ENCODE results near the gene NECTIN3. TPM values are rescaled to one million over a fixed set of nuclear protein-coding genes. Genes with fewer than 3 reads are reported as not detected.

NECTIN3 gene
- total RNA-seq, 1 donor from 2014 or later: 44.8 TPM

- DNase-seq (ENCODE audit: low read depth in 2 of 2): no peak
Observed at GRCh38 chr3:111200027-111200426, 128.4 kb downstream of the NECTIN3 start.

DNA sequence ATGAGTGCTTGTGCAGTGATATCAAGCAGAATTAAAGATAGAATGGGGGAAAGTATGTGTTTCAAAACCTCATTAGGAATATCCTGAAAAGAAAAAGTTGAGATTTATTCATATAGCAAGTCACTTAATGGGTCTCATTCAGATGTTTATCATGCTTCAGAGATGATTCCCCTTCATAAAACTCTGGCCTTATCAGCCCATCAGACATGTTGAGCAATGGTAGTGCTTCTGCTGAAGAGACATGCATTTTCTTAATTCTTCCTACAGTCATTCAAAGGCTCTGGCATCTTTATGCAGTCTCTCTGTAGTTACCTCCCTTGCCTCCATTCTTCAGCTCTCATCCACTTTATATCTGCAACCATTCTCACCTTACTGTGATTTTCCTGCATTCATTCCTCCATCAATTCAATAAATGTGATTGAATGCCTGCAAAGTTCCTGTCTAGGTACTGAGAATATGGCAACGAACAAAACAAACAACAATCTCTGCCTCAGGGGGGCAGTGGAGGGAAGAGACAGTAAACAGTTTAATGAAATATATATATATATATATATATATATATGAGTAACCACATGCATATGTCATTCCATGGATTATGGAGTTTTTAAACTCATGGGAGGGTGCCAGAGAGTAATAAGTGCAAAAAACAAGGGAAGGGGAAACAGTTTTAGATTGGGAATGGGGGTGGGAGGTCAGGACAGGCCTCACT is 138.5 kb downstream of the NECTIN3 start:
- no peak for DNase-seq (ENCODE audit: low read depth in 2 of 2)

DNA sequence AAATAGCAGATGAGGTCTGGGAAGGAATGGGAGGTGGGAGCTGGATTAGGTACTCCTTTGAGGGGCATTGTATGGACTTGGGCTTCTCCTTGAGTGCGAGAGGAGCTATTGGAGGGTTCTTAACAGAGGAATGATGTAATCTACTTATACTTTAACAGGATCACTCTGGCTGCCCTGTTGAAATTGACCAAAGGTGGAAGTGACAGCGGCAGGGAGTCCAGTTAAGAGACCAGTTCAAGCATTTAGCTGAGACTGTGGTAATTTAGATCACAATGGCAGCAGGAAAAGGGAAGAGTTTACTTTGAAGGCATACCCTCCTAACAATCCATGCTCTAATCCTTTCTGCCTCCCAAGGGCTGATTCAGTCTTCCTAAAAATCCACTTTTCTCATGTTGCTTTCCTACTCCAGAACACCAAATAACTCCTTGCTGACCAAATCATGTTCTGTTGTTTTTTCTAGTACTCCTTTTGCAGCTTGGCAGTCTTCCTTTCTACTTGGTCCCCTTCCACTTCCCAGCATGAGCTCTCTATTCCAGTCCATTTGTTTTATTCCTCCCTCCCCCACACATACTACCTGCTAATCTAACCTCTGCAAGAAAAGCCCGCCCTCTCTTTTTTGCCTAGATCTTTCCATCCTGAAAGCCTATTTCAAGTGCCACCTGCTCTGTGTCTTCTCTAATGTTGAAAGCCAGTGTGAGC is 139.4 kb downstream of the NECTIN3 start:
- DNase-seq (ENCODE audit: low read depth in 2 of 2): no peak

DNA sequence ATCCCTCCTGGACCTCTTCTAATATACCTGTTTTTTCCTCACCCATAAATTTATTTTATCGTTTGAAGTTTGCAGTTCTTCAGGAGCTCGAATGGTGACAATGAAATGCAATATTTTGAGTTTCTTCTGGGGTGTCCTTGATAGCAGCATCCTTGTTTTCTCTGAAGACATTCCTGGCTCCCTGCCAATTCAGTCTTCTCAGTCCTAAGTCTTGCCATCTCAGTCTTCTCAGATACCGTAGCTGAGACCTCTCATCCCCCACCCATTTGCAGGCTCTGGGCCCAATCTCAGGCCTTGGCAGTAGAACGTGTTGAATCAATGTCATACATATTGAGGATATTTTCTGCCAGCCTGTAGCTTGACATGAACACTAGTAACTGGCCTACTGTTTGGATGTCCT is 140.9 kb downstream of the NECTIN3 start:
- no peak for DNase-seq (ENCODE audit: low read depth in 2 of 2)

DNA sequence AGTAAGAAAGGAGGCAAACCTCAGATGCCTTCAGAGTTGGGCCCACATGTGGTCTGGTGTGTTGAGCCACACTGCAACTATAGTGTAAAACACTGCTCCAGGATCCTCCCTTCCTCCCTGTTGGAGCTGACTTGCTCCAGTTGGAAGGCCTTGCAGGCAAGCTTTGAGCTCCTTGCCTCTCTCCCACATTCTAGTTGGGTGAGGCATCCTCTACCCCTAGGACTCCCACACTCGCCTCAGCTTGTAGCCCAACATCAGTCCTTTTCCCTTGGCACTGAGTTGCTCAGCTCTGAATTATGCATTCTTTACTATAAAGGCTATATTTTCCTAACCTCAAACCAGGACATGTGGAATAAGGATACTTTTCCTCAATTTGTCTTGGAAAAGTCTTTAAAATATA is 143.9 kb downstream of the NECTIN3 start:
- no peak for DNase-seq (ENCODE audit: low read depth in 2 of 2)

GRCh38 chr3:111218615-111219014 is 147.0 kb downstream of the NECTIN3 start:
- DNase-seq (ENCODE audit: low read depth in 2 of 2): no peak

DNA sequence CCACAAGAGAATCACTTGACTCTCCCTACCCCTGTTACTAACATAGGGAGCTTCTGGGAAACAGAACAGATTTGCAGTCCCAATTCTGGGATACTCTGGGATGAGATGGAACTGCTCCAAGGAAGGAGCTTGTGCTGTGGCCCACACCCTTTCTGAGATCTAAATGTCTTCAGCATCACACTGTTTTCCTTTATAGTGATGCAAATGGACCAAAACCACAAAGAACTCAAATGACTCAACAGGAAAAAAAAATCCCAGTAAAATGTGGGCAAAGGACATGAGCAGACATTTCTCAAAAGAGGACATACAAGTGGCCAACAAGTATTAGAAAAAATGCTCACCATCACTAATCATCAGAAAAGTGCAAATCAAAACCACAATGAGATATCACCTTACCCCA is 155.6 kb downstream of the NECTIN3 start:
- no peak for DNase-seq (ENCODE audit: low read depth in 2 of 2)

- no peak for DNase-seq (ENCODE audit: low read depth in 2 of 2)
Observed at GRCh38 chr3:111229301-111229700, 157.7 kb downstream of the NECTIN3 start.

DNA sequence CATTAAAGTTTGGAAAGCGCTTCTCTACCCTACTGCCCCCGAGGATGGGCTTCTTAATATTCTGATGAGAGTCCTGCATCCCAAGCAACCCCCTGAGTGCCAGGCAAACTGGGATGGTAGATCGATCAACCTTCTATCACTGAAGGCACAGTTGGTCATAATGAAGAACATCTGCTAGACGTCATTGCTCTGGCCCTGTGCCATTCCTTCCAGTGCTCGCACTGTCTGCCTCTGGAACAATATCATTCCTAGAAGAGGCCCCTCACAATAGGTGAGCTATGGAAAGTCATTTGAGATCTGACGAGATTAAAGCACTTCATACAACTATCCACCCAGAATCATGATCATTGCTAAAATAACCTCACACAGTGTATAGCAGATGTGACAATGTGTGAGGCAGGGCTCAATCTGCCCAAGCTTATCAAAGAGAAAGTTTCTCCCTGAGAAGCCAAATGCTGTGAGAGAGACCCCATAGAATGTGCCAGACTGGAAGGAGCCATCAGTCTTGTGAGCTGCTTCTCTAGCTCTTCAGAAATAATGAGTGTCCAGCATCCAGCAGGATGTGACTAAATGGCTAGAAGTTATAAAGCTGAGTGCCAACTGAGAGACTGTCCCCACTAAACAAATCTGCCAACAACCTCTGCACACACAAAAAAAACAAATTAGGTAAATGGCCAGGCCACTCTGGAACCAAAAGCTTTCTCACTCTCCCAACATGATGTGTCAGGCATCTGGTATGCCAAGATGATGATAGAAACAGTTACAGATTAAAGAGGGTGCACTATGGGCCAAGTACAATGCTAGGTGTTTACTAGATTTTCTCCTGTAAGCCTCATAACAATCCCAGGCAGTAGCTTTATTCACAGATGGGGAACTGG is 165.5 kb downstream of the NECTIN3 start:
- no peak for DNase-seq (ENCODE audit: low read depth in 2 of 2)

- DNase-seq (ENCODE audit: low read depth in 2 of 2): no peak
Observed at GRCh38 chr3:111237946-111238345, 166.3 kb downstream of the NECTIN3 start.

DNA sequence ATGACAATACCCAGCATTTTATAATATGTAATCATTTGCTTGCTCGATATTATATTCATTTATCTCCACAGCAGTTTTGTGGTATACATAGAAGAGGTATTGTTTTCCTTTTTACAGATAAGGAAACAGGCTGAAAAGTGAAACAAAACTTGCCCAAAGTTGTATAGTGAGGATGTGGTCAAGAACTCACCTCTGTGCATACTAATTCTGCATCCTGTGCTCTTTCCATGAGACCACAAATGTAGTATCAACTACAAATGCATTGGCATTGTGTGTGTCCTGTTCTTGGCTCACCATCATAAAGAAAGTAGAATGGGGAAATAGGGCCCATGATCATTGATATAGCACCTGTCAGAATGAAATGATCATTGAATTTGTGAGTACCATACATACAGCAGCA is 167.3 kb downstream of the NECTIN3 start:
- DNase-seq (ENCODE audit: low read depth in 2 of 2): no peak

DNA sequence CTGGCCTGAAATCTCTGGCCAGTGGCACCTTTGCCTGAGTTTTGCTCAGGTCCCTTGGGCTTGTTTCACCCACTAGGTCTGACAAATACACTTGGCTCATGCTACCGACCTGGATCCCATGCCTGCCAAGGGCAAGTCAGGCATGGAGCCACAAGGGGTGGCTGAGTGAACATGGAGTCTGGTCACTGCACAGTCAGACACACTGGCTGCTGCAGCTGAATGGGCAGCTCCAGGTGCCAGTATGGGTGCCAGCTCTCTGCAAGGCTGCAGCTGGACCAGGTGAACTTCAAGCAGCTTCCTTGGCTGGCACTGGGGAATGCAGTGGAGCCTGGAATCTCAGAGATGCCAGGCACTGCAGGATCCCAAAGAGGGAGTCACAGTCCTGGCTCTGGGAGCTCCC is 170.3 kb downstream of the NECTIN3 start:
- DNase-seq (ENCODE audit: low read depth in 2 of 2): no peak
